GM23338 (cell line): ENCODE measurements around the gene CDC42EP2. TPM values are rescaled to one million over a fixed set of nuclear protein-coding genes. Genes with fewer than 3 reads are reported as not detected.

ENCODE experiments used
- ATAC-seq: fragments of 200-7000 bp; cut with Tn5 transposase; 3 replicates; pipeline ENCODE4 v1.9.1; 2020
- DNase-seq: peaks from one replicate; pipeline ENCODE4 v3.0.0-alpha.2; 2015; ENCODE audit warnings: low spot score
- H2AFZ ChIP-seq: fragments of 200-600 bp; sonication (generic); 2 replicates; pipeline ENCODE4 v1.8.0; 2016; ENCODE audit warnings: antibody characterized with exemption, mild to moderate bottlenecking, moderate library complexity
- H3F3A ChIP-seq: fragments of 200-600 bp; sonication (generic); replicated peaks from 2 replicates; pipeline ENCODE4 v1.8.0; 2017; ENCODE audit warnings: antibody characterized with exemption, mixed run types, low read depth
- H3K27ac ChIP-seq: fragments of 200-600 bp; sonication (generic); 2 replicates; pipeline ENCODE4 v1.6.1; 2016; ENCODE audit warnings: low read depth
- H3K27me3 ChIP-seq: fragments of 200-600 bp; sonication (generic); 2 replicates; pipeline ENCODE4 v1.8.0; 2016; ENCODE audit warnings: mild to moderate bottlenecking, mixed run types, moderate library complexity; ENCODE audit not compliant: insufficient read depth
- H3K36me3 ChIP-seq: fragments of 200-600 bp; sonication (generic); 2 replicates; pipeline ENCODE4 v1.8.0; 2016; ENCODE audit warnings: mild to moderate bottlenecking; ENCODE audit not compliant: insufficient read depth
- H3K4me1 ChIP-seq: fragments of 200-600 bp; sonication (generic); 2 replicates; pipeline ENCODE4 v1.8.0; 2016; ENCODE audit warnings: mild to moderate bottlenecking, moderate library complexity; ENCODE audit not compliant: insufficient read depth
- H3K4me2 ChIP-seq: fragments of 200-600 bp; sonication (generic); 2 replicates; pipeline ENCODE4 v1.7.1; 2017; ENCODE audit warnings: mixed run types
- H3K4me3 ChIP-seq: fragments of 200-600 bp; sonication (generic); 2 replicates; pipeline ENCODE4 v1.6.1; 2016; ENCODE audit warnings: mixed run types
- H3K79me2 ChIP-seq: fragments of 200-600 bp; sonication (generic); replicated peaks from 2 replicates; pipeline ENCODE4 v1.8.0; 2017; ENCODE audit warnings: mild to moderate bottlenecking; ENCODE audit not compliant: insufficient read depth
- H3K9me2 ChIP-seq: fragments of 200-600 bp; sonication (generic); 2 replicates; pipeline ENCODE4 v1.8.0; 2017; ENCODE audit not compliant: insufficient read depth
- H4K20me1 ChIP-seq: fragments of 200-600 bp; sonication (generic); replicated peaks from 2 replicates; pipeline ENCODE4 v1.8.0; 2017; ENCODE audit warnings: mild to moderate bottlenecking; ENCODE audit not compliant: insufficient read depth
- H3K27ac Mint-ChIP-seq: 2 replicates; pipeline ENCODE4 v1.8.0; 2020; ENCODE audit warnings: inconsistent platforms, mild to moderate bottlenecking, moderate library complexity, mixed read lengths
- H3K27me3 Mint-ChIP-seq: 3 replicates; pipeline ENCODE4 v1.8.0; 2022; ENCODE audit warnings: low read depth, mild to moderate bottlenecking, moderate library complexity, mixed read lengths, inconsistent platforms; ENCODE audit not compliant: insufficient read depth, poor library complexity
- H3K36me3 Mint-ChIP-seq: 3 replicates; pipeline ENCODE4 v1.8.0; 2021; ENCODE audit warnings: low read depth, mild to moderate bottlenecking, inconsistent platforms, moderate library complexity, mixed read lengths
- H3K4me1 Mint-ChIP-seq: 3 replicates; pipeline ENCODE4 v1.8.0; 2020; ENCODE audit warnings: mild to moderate bottlenecking, inconsistent platforms, mixed read lengths
- H3K4me3 Mint-ChIP-seq: 3 replicates; pipeline ENCODE4 v1.8.0; 2021; ENCODE audit warnings: moderate library complexity, mild to moderate bottlenecking, inconsistent platforms, mixed read lengths
- H3K9me3 Mint-ChIP-seq: 3 replicates; pipeline ENCODE4 v1.8.0; 2020; ENCODE audit warnings: moderate library complexity, mild to moderate bottlenecking, inconsistent platforms, mixed read lengths
- CREB1 ChIP-seq: fragments of 250-450 bp; sonication (Bioruptor Pico); IDR thresholded peaks from 2 replicates; pipeline ENCODE4 v1.5.0; 2020; ENCODE audit warnings: low read depth, mild to moderate bottlenecking, moderate library complexity
- CTCF ChIP-seq, 2 experiments: fragments of 200-600 bp in 1 of 2; sonication (generic) in 1 of 2; conservative IDR thresholded peaks; 2 replicates each; pipeline versions ENCODE4 v1.5.1 to v1.6.1; 2016 to 2017; ENCODE audit warnings: antibody characterized with exemption in 2 of 2, low read depth in 2 of 2, mild to moderate bottlenecking in 2 of 2, moderate library complexity in 1 of 2
- ETS1 ChIP-seq: IDR thresholded peaks from 2 replicates; pipeline ENCODE4 v1.6.1; 2016; ENCODE audit warnings: antibody characterized with exemption
- EZH2 ChIP-seq: fragments of 200-600 bp; sonication (generic); IDR thresholded peaks from one replicate; pipeline ENCODE4 v1.8.0; 2017; ENCODE audit warnings: antibody characterized with exemption, mild to moderate bottlenecking, low read depth; ENCODE audit not compliant: unreplicated experiment
- EZH2phosphoT487 ChIP-seq: fragments of 200-600 bp; sonication (generic); IDR thresholded peaks from one replicate; pipeline ENCODE4 v1.8.1; 2018; ENCODE audit warnings: antibody characterized with exemption; ENCODE audit not compliant: unreplicated experiment
- JUNB ChIP-seq: IDR thresholded peaks from one replicate; pipeline ENCODE4 v1.6.1; 2016; ENCODE audit warnings: antibody characterized with exemption; ENCODE audit not compliant: unreplicated experiment
- NANOG ChIP-seq: IDR thresholded peaks from 2 replicates; pipeline ENCODE4 v1.6.1; 2016; ENCODE audit warnings: antibody characterized with exemption, borderline replicate concordance
- POLR2AphosphoS5 ChIP-seq: IDR thresholded peaks from 2 replicates; pipeline ENCODE4 v1.6.1; 2016; ENCODE audit warnings: antibody characterized with exemption, low read depth
- REST ChIP-seq: IDR thresholded peaks from one replicate; pipeline ENCODE4 v1.6.1; 2018; ENCODE audit warnings: antibody characterized with exemption; ENCODE audit not compliant: unreplicated experiment
- STAT1 ChIP-seq: IDR thresholded peaks from one replicate; pipeline ENCODE4 v1.6.1; 2016; ENCODE audit warnings: antibody characterized with exemption; ENCODE audit not compliant: unreplicated experiment
- ZNF114 ChIP-seq: fragments of 250-450 bp; sonication (Bioruptor Pico); IDR thresholded peaks from 2 replicates; pipeline ENCODE4 v1.5.0; 2020; ENCODE audit warnings: mild to moderate bottlenecking, moderate library complexity
- ZNF331 ChIP-seq: fragments of 250-450 bp; sonication (Bioruptor Pico); IDR thresholded peaks from 2 replicates; pipeline ENCODE4 v1.5.0; 2020; ENCODE audit warnings: low read depth, mild to moderate bottlenecking, moderate library complexity
- ZNF462 ChIP-seq: fragments of 250-450 bp; sonication (Bioruptor Pico); IDR thresholded peaks from 2 replicates; pipeline ENCODE4 v1.5.0; 2020; ENCODE audit warnings: mild to moderate bottlenecking, moderate library complexity
- polyA plus RNA-seq: library from polyadenylated mRNA; unstranded; fragments of >200 nt; fragmentation: Nextera tagmentation; extraction: Ambion mirVana; gene quantifications from 2 replicates; pipeline ENCODE4 v1.2.1, GENCODE V29; 2016
- total RNA-seq: library from RNA; depleted of rRNA; stranded (reverse); fragments of >200 nt; shearing (Covaris generic); gene quantifications from 2 replicates; pipeline ENCODE4 v1.2.3, GENCODE V29; 2014

CDC42EP2 gene
- total and polyA plus RNA-seq, 2 experiments from 2014 or later, result 18.2 to 19.0 TPM

GRCh38 chr11:65362966-65363365 is 48.3 kb downstream of the CDC42EP2 start (continued):
- TF ChIP-seq EZH2phosphoT487 (no peak), NANOG (no peak)

GRCh38 chr11:65363770-65364169 is 49.1 kb downstream of the CDC42EP2 start:
- H3K36me3 ChIP-seq, result no peaks in the 10 kb centered on the region
- no peaks in the 10 kb centered on the region for H3K27me3 ChIP-seq
- H2AFZ ChIP-seq, result no peak overlapping the region
- H3K4me3 Mint-ChIP-seq, result no peak overlapping the region
- H3K9me3 Mint-ChIP-seq, result no peaks in the 10 kb centered on the region
- no peaks in the 10 kb centered on the region for H3K79me2 ChIP-seq
- H3K9me2 ChIP-seq, result no peaks in the 10 kb centered on the region
- H3K4me3 ChIP-seq, result no peak overlapping the region
- ATAC-seq, result no peak
- H3K4me2 ChIP-seq, result no peak overlapping the region
- no peak for DNase-seq
- no peak overlapping the region for H3K27ac Mint-ChIP-seq
- TF ChIP-seq ZNF331 (no peak), EZH2phosphoT487 (no peak), NANOG (no peak), ZNF462 (CRISPR knock-in tag) (no peak), CTCF (conservative IDR thresholded peaks at IDR 0.05; ENCODE audit: low read depth in 2 of 2) (no peak), EZH2 (no peak), ETS1 (no peak), REST (no peak), ZNF114 (CRISPR knock-in tag) (no peak), STAT1 (no peak), CREB1 (no peak), POLR2AphosphoS5 (no peak), JUNB (no peak)
- no peaks in the 10 kb centered on the region; the same call in 1 of the 2 replicates for H4K20me1 ChIP-seq
- H3K4me1 ChIP-seq, result no peaks in the 10 kb centered on the region
- H3K27me3 Mint-ChIP-seq, result peaks cover 6% of the 10 kb centered on the region
- H3K27ac ChIP-seq, result no peak overlapping the region
- no peaks in the 10 kb centered on the region for H3K36me3 Mint-ChIP-seq
- no peaks in the 10 kb centered on the region for H3F3A ChIP-seq
- H3K4me1 Mint-ChIP-seq, result peaks cover 6% of the 10 kb centered on the region
